Neural cell (in vitro differentiated cells): ENCODE results near the gene KCNH5. TPM values are rescaled to one million over a fixed set of nuclear protein-coding genes. Genes with fewer than 3 reads are reported as not detected.

Experiments
- H2AFZ ChIP-seq: fragments of 200-600, 300-800 bp; sonication (generic), shearing (Covaris generic); 2 replicates; pipeline ENCODE4 v1.6.0; 2014; ENCODE audit warnings: low read depth, mild to moderate bottlenecking, antibody characterized with exemption, low read length, moderate library complexity
- H3F3A ChIP-seq: fragments of 200-600 bp; shearing (Covaris generic); 2 replicates; pipeline ENCODE4 v1.6.1; 2016; ENCODE audit warnings: mild to moderate bottlenecking, moderate library complexity, mixed read lengths, antibody characterized with exemption, low read length; ENCODE audit not compliant: insufficient read depth, poor library complexity, severe bottlenecking
- H3K27ac ChIP-seq: fragments of 200-600, 300-800 bp; sonication (generic), shearing (Covaris generic); 2 replicates; pipeline ENCODE4 v1.5.1; 2014; ENCODE audit warnings: mild to moderate bottlenecking, low read length, moderate library complexity
- H3K27me3 ChIP-seq: fragments of 300-800, 200-600 bp; sonication (generic), shearing (Covaris generic); 2 replicates; pipeline ENCODE4 v1.6.0; 2014; ENCODE audit warnings: mild to moderate bottlenecking, low read depth, low read length, moderate library complexity; ENCODE audit not compliant: insufficient read depth
- H3K36me3 ChIP-seq: fragments of 300-800, 200-600 bp; sonication (generic), shearing (Covaris generic); 2 replicates; pipeline ENCODE4 v1.5.1; 2014; ENCODE audit warnings: mild to moderate bottlenecking, antibody characterized with exemption, low read length, moderate library complexity; ENCODE audit not compliant: insufficient read depth
- H3K4me2 ChIP-seq: fragments of 300-800, 200-600 bp; sonication (generic), shearing (Covaris generic); 2 replicates; pipeline ENCODE4 v1.6.0; 2014; ENCODE audit warnings: mild to moderate bottlenecking, low read length
- H3K4me3 ChIP-seq: fragments of 300-800, 200-600 bp; sonication (generic), shearing (Covaris generic); 2 replicates; pipeline ENCODE4 v1.5.1; 2014; ENCODE audit warnings: mild to moderate bottlenecking, low read length, moderate library complexity
- H3K79me2 ChIP-seq: fragments of 200-600 bp; shearing (Covaris generic); replicated peaks from 2 replicates; pipeline ENCODE4 v1.6.0; 2014; ENCODE audit warnings: mild to moderate bottlenecking, low read length, moderate library complexity; ENCODE audit not compliant: insufficient read depth
- H3K9ac ChIP-seq: fragments of 300-800, 200-600 bp; sonication (generic), shearing (Covaris generic); 2 replicates; pipeline ENCODE4 v1.6.1; 2016; ENCODE audit warnings: mild to moderate bottlenecking, low read length, mixed read lengths
- H3K9me2 ChIP-seq: fragments of 200-600 bp; shearing (Covaris generic); 2 replicates; pipeline ENCODE4 v1.6.1; 2016; ENCODE audit warnings: mild to moderate bottlenecking, low read length, mixed read lengths; ENCODE audit not compliant: insufficient read depth
- H3K9me3 ChIP-seq: fragments of 200-600, 300-800 bp; sonication (generic), shearing (Covaris generic); 2 replicates; pipeline ENCODE4 v1.6.1; 2016; ENCODE audit warnings: mild to moderate bottlenecking, mixed run types, low read length, moderate library complexity, mixed read lengths
- H4K20me1 ChIP-seq: fragments of 200-600 bp; shearing (Covaris generic); 2 replicates; pipeline ENCODE4 v1.6.1; 2016; ENCODE audit warnings: mild to moderate bottlenecking, mixed run types; ENCODE audit not compliant: insufficient read depth
- CTCF ChIP-seq: fragments of 450-650 bp; IDR thresholded peaks from 2 replicates; pipeline ENCODE4 v1.5.1; 2014; ENCODE audit warnings: antibody characterized with exemption, mild to moderate bottlenecking, moderate library complexity; ENCODE audit not compliant: poor library complexity, severe bottlenecking
- EP300 ChIP-seq: fragments of 450-650 bp; conservative IDR thresholded peaks from 2 replicates; pipeline ENCODE4 v1.6.1; 2014; ENCODE audit warnings: antibody characterized with exemption, mild to moderate bottlenecking, moderate library complexity; ENCODE audit not compliant: poor library complexity, severe bottlenecking
- EZH2 ChIP-seq: fragments of 200-600, 300-800 bp; shearing (Covaris generic), sonication (generic); IDR thresholded peaks from 2 replicates; pipeline ENCODE4 v1.6.1; 2014; ENCODE audit warnings: antibody characterized with exemption, low read length, borderline replicate concordance, mild to moderate bottlenecking; ENCODE audit not compliant: insufficient read depth, poor library complexity, severe bottlenecking
- MXI1 ChIP-seq: fragments of 450-650 bp; conservative IDR thresholded peaks from 2 replicates; pipeline ENCODE4 v1.6.1; 2014; ENCODE audit warnings: antibody characterized with exemption, mild to moderate bottlenecking; ENCODE audit not compliant: poor library complexity, severe bottlenecking
- POLR2AphosphoS5 ChIP-seq: IDR thresholded peaks from 2 replicates; pipeline ENCODE4 v1.6.1; 2012
- RAD21 ChIP-seq: fragments of 450-650 bp; conservative IDR thresholded peaks from 2 replicates; pipeline ENCODE4 v1.6.1; 2014; ENCODE audit warnings: antibody characterized with exemption, mild to moderate bottlenecking, moderate library complexity
- REST ChIP-seq: IDR thresholded peaks from 2 replicates; pipeline ENCODE4 v1.6.1; 2012; ENCODE audit warnings: borderline replicate concordance
- SMC3 ChIP-seq: fragments of 450-650 bp; conservative IDR thresholded peaks from 2 replicates; pipeline ENCODE4 v1.6.1; 2014; ENCODE audit warnings: antibody characterized with exemption, mild to moderate bottlenecking, moderate library complexity; ENCODE audit not compliant: poor library complexity
- TAF1 ChIP-seq: IDR thresholded peaks from 2 replicates; pipeline ENCODE4 v1.6.1; 2012; ENCODE audit warnings: low read depth
- polyA plus RNA-seq: library from polyadenylated mRNA; depleted of rRNA; stranded (reverse); fragments of >200 nt; gene quantifications from 2 replicates; pipeline ENCODE4 v1.2.3, GENCODE V29; 2014

Gene KCNH5
- polyA plus RNA-seq, 1 donor from 2014 or later, result 0.95 TPM

GRCh38 chr14:62988967-62989366, 56.3 kb downstream of the KCNH5 start:
- no peak overlapping the region for H3K9ac ChIP-seq
- no peaks in the 10 kb centered on the region for H3F3A ChIP-seq
- H3K36me3 ChIP-seq, result no peaks in the 10 kb centered on the region
- no peak for TF ChIP-seq RAD21
- TF ChIP-seq MXI1, result no peak
- no peak for TF ChIP-seq POLR2AphosphoS5
- no peak for TF ChIP-seq CTCF
- no peak for TF ChIP-seq TAF1
- no peak for TF ChIP-seq SMC3
- H3K9me2 ChIP-seq, result no peaks in the 10 kb centered on the region
- H3K9me3 ChIP-seq, result no peaks in the 10 kb centered on the region
- no peak overlapping the region for H3K4me2 ChIP-seq
- H3K27ac ChIP-seq, result no peak overlapping the region
- H2AFZ ChIP-seq, result no peak overlapping the region
- no peak overlapping the region for H3K4me3 ChIP-seq
- no peaks in the 10 kb centered on the region for H3K79me2 ChIP-seq
- no peaks in the 10 kb centered on the region for H4K20me1 ChIP-seq
- H3K27me3 ChIP-seq, result no peaks in the 10 kb centered on the region

- Histone ChIP-seq H3K36me3 (no peaks in the 10 kb centered on the region), H3K27me3 (no peaks in the 10 kb centered on the region), H3K9me3 (no peaks in the 10 kb centered on the region), H3K9ac (no peak overlapping the region), H3K4me3 (no peak overlapping the region), H2AFZ (no peak overlapping the region), H4K20me1 (no peaks in the 10 kb centered on the region), H3K27ac (no peak overlapping the region), H3K9me2 (no peaks in the 10 kb centered on the region), H3F3A (no peaks in the 10 kb centered on the region), H3K4me2 (no peak overlapping the region), H3K79me2 (no peaks in the 10 kb centered on the region)
- no peak for TF ChIP-seq RAD21
- TF ChIP-seq MXI1, result no peak
- no peak for TF ChIP-seq SMC3
- TF ChIP-seq EP300, result no peak
- no peak for TF ChIP-seq TAF1
- TF ChIP-seq EZH2, result no peak
- TF ChIP-seq POLR2AphosphoS5, result no peak
- no peak for TF ChIP-seq CTCF
- TF ChIP-seq REST, result no peak
Observed at GRCh38 chr14:62983821-62984220, 61.4 kb downstream of the KCNH5 start.
